Stimulated activated CD8-positive, alpha-beta memory T cell treated with anti-CD3 and anti-CD28 coated beads, Interleukin-12 subunit alpha, Interleukin-12 subunit beta, amount 100 ng/mL, for 24 hours (primary cell): ENCODE measurements around the gene JAM3.
"Not testable (repeated sequence)": the region's sequence is repeated elsewhere in the genome, so short reads cannot be mapped to it uniquely, and the experiment has no call there.

ENCODE experiments used
- DNase-seq: peaks from one replicate; pipeline ENCODE4 v3.0.0-alpha.2; 2020; ENCODE audit errors: extremely low read depth

JAM3 gene

DNA sequence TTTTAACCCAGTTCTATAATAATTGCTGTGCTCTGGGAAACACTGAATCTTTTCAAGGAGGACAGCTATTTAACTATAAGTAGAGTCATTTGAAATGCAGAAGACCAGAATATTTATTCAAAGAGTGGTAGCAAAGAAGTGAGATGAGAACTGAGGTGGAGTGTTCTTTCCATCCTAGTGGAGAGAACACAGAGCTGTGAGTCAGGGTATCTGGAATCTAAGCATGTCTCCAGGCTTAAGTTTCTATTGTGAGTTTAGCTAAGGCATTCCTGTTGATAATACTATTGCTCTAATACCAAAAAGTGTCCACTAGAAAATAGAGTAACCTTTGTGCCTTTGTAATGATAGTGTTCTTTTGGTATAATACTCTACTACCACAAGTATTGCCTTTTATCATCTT is 32.4 kb downstream of the JAM3 start:
- DNase-seq = no peak

DNA sequence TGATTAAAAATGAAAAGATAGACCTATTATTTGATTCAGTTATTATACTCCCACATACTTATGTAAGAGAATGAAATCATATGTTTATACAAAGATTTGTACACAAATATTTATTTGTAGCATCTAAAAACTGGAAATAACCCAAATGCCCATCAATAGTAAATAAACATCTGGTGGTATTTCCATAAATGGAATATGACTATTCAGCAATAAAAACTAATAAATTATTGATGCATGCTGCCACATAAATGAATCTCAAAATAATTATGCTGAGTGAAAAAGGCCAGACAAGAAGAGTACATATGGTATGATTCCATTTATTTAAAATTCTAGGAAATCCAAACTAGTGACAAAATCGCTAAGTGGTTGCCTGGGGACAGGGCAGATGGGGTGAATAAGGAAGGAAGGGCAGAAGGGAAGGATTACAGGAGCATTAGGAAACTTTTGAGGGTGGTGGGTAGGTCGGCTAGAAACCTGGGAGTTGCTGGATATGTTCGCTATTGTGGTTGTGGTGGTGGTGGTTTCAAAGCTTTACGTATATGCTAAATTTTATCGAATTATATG is 41.5 kb downstream of the JAM3 start:
- DNase-seq = no peak

DNA sequence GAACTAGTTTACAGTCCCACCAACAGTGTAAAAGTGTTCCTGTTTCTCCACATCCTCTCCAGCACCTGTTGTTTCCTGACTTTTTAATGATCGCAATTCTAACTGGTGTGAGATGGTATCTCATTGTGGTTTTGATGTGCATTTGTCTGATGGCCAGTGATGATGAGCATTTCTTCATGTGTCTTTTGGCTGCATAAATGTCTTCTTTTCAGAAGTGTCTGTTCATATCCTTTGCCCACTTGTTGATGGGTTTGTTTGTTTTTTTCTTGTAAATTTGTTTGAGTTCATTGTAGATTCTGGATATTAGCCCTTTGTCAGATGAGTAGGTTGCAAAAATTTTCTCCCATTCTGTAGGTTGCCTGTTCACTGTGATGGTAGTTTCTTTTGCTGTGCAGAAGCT is 44.9 kb downstream of the JAM3 start:
- not testable (repeated sequence) for DNase-seq

DNA sequence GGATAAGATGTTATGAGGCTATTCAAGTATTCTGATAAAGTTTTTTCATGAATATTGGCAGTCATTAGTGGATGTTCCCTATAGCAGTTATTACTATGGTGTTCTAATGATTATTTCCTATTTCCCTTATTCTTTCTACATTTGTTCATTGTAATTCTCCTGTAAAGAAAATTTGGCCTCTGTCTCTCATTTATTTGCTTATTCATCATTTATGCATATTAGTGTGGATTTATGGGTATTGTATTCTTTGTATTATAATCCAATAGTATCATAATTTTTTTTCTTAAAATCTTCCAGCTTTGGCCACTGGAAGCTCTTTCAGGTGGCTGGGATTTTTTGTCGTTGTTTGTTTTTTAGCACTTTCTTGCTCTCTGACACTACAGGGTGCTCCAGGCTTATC is 47.3 kb downstream of the JAM3 start:
- DNase-seq = no peak

DNA sequence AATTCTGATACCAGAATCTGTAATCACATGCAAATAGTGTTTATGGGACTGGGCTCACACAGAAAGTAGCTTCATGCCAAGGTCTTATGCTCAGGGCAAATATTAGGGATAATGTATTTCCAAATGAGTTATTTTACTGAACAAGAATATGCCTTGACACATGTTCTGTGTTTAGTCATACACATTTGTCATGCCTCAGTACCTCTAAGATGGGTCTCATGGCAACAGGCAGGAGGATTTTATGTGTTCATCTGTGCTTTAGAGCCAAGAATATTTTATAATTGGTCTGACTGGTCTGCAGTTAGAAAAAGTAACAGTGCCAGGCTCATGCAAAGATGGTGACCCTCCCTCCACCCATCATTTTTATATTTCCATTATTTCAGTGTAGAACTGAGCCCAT is 49.1 kb downstream of the JAM3 start:
- DNase-seq = no peak

DNA sequence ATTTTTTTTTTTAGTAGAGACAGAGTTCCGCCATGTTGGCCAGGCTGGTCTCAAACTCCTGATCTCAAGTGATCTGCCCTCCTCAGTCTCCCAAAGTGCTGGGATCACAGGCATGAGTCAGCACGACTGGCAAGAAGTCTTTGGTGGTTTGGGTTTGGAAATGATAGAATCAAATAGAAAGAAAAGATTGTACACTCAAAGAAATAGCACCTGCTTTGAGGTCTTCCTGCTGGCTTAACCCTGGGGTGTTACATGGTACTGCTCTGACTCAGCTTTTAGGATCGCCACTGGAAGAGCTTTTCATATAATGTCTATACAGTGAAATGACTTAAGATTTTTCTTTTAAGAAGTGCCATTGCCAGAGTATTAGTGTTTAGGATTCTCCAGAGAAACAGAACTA is 50.2 kb downstream of the JAM3 start:
- no peak for DNase-seq

DNA sequence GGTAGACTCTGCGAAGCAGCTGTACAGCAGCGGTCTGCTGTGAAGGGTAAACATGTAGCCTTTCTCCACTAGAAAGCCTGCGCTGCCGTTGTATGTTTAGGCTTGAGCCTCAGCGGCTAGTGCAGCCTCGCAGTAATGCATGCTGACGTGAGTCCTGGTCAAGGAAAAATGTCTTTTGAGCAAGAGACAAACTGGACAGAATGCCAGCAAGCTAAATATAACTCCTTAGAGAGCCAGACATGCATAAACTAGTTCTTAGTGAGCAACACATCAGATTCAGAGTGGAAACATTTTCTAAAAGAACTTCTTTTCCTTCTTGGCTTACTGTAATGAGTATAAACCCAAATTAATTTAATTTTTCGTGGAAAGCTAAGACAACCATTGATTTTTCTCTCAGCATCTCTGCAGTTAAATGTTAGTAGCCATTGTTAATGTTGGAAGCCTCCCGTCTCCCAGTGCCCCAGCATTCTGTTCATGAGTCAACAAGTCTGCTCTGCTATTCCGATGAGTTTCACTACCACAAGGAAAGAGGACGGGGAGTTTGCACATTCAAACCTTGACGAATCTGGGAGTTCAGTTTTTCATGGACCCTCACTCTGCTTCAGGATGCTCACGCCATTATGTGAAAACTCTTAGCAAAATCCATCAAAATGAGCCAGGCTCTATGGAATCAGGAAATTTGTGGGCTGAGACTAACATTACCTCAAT is 51.4 kb downstream of the JAM3 start:
- no peak for DNase-seq

DNA sequence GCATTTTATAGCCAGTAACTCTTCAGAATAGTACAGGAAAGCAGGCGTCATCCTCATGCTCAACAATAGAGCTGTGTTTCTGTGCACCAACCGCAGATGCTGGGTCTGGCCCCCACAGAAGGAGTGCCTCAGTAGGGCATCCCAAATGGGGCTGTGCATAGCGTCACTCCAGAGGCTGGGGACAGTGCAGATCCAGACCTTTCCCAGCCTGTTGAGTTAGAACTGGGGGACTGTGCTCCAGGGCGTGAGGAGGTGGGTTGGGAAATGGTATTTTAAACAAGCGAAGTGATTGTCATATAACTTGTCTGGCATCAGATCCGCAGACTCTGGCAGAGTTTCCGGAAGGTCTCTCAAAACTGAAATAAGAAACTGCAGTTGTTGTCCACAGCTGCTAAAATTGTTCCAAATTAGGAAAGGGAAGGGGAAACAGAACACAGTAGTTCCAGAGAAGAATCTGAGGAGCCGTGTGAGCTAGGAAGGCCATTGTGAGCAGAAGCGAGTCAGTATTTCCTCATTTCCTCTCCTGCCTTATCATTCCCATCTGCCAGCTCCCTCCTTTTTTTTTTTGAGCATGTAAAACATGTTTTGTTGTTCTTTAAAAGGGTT is 52.2 kb downstream of the JAM3 start:
- DNase-seq = no peak

DNA sequence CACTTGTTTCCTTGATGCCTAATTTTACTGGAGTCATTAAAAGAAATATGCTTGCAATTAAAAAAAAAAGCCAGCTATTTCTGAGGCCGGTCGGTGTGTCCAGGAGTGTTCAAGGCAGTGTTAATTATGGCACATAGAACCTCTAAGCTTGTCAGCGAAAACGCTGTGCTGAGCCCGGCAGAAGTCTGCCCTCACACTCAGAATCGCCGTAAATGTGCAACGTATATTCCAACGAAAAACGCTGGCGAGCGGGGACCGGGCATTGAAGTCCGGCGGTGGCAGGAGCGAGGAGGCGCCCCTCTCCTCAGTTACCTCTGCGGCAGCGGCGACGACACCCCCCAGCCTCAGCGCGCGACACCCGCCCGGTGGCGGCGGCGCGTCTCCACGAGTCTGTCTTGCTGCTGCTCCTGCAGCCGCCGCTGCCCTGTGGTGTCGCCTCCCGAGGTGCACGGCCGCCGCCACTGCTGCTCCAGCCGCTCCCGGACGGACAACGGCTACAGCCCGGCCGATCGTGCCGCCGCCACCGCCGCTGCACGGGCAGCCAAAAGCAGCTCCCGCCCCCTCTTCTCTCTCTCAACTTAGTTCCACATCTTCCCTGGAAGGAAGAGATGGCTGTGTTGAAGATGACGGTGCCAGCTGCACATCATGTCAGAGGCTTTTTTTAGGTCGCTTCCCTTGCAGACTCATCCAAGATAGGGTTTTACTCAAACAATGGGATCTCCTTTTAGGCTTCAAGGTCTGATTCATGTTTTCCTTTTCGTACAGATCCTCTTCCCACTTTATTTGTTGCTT is 56.0 kb downstream of the JAM3 start:
- no peak for DNase-seq

DNA sequence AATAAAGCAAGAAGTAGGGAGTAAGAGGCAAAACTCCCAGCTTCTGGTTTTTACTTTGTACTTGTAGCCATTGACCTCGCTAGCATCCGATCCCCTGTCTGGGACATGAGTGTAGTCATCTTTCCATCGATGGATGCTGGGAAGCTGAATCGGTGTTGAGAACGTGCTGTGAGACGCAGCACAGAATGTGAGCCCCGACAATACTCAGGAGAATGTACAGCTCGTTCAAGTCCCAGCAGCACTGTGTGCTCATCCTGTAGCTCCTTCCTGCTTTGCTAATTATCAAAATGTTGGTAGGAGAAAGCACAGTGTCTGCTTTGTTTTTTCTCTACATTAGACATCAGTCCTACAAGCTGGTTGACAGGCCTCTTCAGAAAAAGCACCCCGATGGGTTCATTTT is 56.6 kb downstream of the JAM3 start:
- no peak for DNase-seq

DNA sequence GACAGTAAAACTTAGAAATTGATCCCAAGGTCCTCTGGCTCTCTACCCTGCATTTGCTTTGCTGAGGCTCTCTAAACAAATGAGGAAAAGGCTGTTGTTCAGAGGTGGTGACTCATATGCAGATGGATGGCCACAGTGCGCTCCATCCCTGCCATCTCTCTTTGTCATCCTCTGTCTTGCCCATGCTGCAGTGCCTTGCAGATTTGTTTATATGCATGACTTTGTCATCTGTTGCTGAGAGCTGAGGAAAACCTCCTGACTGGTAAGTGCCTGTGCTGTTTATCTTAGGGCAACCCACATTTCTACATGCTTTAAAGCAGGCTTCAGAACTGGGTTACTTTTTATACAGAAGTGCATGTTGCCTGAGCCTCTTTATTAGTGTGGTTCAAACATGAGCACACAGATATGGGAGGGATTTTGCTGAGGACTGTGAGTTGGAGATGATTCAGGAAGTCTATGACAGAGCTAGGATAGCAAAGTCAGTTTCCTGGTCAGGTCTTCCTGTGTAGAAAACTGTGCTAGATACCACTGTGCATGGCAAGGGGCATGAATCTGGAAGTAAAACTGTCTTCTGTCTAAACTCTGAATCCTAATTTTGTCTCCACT is 57.4 kb downstream of the JAM3 start:
- no peak for DNase-seq

DNA sequence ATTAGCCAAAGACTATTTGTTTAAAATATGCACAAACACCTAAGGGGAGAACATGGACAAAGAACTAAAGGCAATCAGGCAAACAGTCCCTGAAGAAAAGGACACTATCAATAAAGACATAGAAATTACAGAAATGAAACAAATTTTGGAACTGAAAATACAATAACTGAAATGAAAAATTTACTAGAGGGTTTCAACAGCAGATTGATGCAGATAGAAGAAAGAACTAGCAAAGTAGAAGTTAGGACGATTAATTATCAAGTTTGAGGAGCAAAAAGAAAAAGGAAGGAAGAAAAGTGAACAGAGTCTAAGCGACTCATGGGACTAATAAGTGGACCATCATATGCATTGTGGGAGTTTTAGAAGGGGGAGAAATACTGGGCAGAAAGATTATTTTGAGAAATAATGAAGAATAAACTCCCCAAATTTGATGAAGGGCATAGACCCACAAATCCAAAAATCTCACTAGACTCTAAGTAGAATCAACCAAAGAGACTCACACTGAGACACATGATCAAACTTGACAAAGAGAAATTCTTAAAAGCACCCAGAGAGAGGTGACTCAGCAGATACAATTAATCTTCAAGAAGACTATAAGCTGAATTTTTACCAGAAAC is 62.9 kb downstream of the JAM3 start:
- no peak for DNase-seq

DNA sequence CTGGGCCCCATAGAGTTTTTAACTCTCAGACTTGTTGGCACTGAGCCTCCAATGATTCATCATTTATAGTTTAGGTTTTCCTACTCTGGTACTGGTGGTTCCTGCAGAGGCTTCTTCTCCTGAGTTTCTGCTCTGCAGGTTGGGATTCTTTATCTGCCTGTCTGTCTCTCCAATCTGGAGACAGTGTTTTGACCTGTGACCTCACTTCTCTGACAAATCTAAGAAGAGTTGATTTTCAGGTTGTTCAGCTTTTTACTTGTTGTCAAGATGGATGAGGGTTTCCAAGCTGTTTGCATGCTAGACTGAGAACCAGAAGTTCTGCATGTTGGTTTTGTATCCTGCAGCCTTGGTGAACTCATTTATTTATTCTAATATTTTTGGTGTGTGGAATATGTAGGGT is 63.9 kb downstream of the JAM3 start:
- no peak for DNase-seq

DNA sequence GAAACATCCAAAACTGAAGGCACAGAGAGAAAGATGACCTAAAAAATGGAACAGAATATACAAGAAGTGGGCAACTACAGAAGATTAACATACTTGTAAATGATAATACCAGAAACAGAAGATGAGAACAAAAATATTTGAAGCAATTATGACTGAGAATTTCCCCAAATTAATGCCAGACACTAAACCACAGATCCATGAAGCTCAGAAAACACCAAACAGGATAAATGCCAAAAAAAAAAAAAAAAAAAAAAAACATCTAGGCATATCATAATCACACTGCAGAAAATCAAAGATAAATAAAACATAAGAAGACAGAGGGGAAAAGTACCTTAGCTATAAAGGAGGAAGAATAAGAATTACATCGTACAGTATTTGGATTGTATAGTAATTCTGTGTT is 65.3 kb downstream of the JAM3 start:
- no peak for DNase-seq

DNA sequence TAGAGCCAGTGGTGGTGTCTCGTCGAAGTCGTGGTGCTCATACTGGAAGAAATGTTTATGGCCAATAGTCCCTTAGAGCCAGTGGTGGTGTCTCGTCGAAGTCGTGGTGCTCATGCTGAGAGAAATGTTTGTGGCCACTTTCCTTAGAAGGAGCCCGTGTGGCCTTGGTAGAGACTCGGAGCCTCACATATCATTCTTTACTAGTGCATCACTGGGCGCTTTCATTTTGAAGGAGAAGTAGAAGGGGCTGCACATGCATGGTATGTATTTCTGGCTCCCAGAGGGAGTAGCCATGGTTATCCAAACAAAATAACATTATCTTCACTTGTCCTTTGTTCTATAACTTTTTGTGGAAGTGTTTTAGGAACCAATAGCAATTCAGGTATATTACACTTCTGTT is 69.5 kb downstream of the JAM3 start:
- DNase-seq = no peak

DNA sequence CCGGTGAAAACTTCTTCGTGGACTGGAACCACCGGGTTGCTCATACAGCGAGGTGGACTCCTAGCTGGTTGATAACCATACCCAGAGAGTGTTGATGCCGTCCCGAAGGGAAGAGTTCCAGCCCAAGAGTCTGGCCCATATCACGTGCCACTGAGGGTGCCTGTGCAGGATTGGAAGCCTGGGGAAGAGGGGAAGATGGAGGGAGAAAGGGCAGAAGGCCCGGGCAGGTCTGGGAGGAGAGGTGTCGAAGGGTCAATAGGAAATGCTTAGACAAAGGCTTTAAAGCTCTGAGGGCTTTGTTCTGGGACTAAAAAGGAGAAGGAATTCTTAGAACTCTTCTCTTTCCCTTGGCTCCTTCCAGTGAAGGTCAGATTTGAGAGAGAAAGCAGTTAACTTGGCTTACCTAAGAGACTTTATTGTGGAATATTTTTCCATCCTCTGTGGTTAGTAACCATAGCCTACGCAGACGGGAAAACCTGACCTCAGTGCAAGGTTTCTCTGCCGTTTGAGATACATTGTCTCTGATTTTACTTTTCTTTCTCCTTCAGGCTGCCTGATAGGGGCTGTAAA is 70.5 kb downstream of the JAM3 start:
- no peak for DNase-seq

DNA sequence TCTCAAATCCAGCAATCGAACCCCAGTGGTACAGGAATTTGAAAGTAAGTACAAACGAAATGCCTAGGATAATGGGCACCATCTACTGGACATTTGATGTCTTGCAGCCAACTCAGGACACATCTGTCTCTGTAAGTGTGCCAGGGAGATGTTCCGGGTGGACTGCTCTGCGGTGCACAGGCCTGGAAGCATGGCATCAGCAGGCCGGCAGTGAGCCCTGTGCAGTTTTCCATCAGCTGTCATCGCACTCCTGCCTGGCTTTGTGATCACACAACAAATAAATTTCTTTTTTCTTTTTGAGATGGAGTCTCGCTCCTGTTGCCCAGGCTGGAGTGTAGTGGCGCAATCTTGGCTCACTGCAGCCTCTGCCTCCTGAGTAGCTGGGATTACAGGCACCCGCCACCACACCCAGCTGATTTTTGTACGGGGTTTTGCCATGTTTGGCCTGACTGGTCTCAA is 71.0 kb downstream of the JAM3 start:
- DNase-seq = peak; percentile 3

DNA sequence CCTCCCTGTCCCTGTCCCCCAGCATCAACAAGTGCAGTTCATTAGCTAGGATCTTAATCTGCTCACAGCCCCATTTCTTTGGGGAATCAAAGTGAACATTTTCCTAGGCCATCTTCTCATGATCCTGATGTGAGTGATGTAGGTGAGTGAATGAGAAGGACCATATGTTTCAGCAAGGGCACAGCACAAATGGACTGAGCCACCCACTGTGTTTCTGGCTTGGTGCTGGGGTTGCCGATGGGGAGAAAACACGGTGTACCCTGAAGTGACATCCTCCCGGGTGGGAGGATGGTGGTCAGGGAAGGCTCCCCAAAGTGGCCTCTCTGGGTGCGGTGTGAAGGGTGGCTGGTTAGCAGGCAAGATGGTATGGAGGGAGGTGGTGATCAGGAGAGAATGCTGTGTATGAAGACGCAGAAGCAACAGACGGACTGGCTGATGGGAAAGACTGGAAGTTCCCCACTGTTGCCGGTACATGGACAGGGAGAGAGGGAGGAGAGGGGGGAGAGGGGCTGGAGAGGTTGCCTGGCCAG is 72.2 kb downstream of the JAM3 start:
- DNase-seq = no peak

DNA sequence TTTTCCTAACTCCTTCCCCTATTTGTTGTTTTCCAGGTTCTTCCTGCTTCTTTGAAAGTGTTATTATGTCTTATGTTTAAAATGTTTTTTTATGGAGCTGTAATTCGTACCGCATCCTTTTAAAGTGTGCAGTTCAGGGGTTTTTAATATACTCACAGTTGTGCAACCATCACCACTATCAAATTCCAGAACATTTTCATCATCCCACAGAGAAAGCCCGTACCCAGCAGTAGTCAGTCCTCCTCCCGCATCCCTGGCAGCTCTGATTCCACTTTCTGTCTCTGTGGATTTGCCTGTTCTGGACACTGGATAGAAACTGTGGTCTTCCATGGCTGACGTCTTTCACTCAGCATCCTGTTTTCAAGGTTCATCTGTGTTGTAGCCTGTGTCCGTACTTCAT is 73.7 kb downstream of the JAM3 start:
- no peak for DNase-seq

DNA sequence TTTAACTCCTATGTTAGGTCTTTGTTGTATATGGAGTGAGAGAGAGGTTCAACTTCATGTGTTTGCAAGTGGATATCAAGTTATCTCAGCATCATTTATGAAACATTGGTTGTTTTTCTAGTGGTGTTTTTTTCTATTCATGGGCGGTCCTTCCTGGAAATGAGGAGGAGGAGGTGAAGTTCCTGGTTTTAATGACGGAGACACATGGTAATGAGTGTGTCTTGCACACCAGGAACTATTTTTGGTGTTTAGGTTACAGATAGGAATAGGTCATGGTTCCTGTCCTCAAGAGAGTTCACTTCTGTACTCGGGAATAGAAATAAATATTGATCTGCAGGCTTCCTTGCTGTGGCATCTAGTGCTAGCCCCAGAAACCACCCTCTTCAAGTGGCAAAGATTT is 74.9 kb downstream of the JAM3 start:
- no peak for DNase-seq

DNA sequence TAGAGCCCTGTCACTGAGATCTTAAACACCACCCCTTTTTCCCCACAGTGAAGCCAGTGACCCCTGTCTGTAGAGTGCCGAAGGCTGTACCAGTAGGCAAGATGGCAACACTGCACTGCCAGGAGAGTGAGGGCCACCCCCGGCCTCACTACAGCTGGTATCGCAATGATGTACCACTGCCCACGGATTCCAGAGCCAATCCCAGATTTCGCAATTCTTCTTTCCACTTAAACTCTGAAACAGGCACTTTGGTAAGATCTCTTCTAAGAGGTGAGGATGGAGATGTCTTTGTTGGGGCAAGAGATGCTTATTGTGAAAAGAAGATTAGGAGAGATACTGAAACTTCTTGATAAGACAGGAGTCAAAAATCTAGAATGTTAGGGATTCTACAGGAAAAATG is 75.9 kb downstream of the JAM3 start:
- no peak for DNase-seq
